Measurements from ENCODE around the gene TMEM163. TPM values are rescaled to one million over a fixed set of nuclear protein-coding genes. Genes with fewer than 3 reads are reported as not detected.

TMEM163 gene
- total and polyA plus RNA-seq, 2 donors (not counting 3 experiments of a cell fraction or from before 2014, with no cell fraction given) = 1.0 to 2.8 TPM

- H3K9me3 ChIP-seq (replicated peaks; ENCODE audit: control insufficient read depth, insufficient read depth, low read length) = no peaks in the 10 kb centered on the region
- no peaks in the 10 kb centered on the region for H4K20me1 ChIP-seq (replicated peaks; ENCODE audit: control insufficient read depth, extremely low read depth, insufficient read depth, low read length)
- no peak for DNase-seq (ENCODE audit: low read depth, low spot score)
- POLR2A ChIA-PET = no interaction called here
- H3K79me2 ChIP-seq (ENCODE audit: control insufficient read depth, insufficient read depth, low read length) = no peaks in the 10 kb centered on the region
- no peak for TF ChIP-seq GATA2 (IDR thresholded peaks at IDR 0.05; ENCODE audit: insufficient read depth, insufficient read length, low read depth, low read length)
- TF ChIP-seq EZH2 (IDR thresholded peaks at IDR 0.05; ENCODE audit: borderline replicate concordance, low read depth, low read length, severe bottlenecking) = no peak
- TF ChIP-seq CTCF (IDR thresholded peaks at IDR 0.05; ENCODE audit: extremely low read depth in 1 of 2, insufficient read depth in 1 of 2, low read depth in 1 of 2, low read length in 2 of 2) = no peak
- no peak for TF ChIP-seq JUN (IDR thresholded peaks at IDR 0.05; ENCODE audit: borderline replicate concordance, insufficient read depth, insufficient read length, low read depth)
- no peak for TF ChIP-seq MAX (IDR thresholded peaks at IDR 0.05; ENCODE audit: insufficient read depth, insufficient read length)
- TF ChIP-seq MYC (IDR thresholded peaks at IDR 0.05; ENCODE audit: low read depth, low read length) = no peak
- TF ChIP-seq POLR2AphosphoS5 (IDR thresholded peaks at IDR 0.05; ENCODE audit: insufficient read depth, low read depth, low read length) = no peak
- TF ChIP-seq POLR2A (IDR thresholded peaks at IDR 0.05; ENCODE audit: low read depth, low read length) = no peak
- TF ChIP-seq FOS (IDR thresholded peaks at IDR 0.05; ENCODE audit: borderline replicate concordance, insufficient read depth, low read length) = no peak
- no peaks in the 10 kb centered on the region for H3K9me1 ChIP-seq (replicated peaks; ENCODE audit: control insufficient read depth, extremely low read depth, insufficient read depth, low read length)
- FAIRE-seq = no peak
- no peaks in the 10 kb centered on the region for H3K36me3 ChIP-seq (ENCODE audit: control insufficient read depth in 2 of 2, extremely low read depth in 1 of 2, insufficient read depth in 2 of 2, low read length in 2 of 2)
- H3K27me3 ChIP-seq (ENCODE audit: control insufficient read depth in 2 of 2, insufficient read depth in 2 of 2, low read length in 2 of 2) = peaks cover 7 to 12% of the 10 kb centered on the region in 2 experiments
- H3K9ac ChIP-seq (replicated peaks; ENCODE audit: extremely low read depth, insufficient read depth, low read length) = no peak overlapping the region
- no peak overlapping the region for H3K27ac ChIP-seq (ENCODE audit: insufficient read depth, low read depth, low read length)
- H3K4me3 ChIP-seq (replicated peaks in 1 of 3; ENCODE audit: insufficient read depth in 1 of 3, low read depth in 1 of 3, low read length in 3 of 3) = no peak overlapping the region
- intact Hi-C loops (cut with micrococcal nuclease) = no loop called here
- BruUV-seq (replicated peaks) = no TSS peak
- H2AFZ ChIP-seq (ENCODE audit: low read depth, low read length) = no peak overlapping the region
- H3K4me2 ChIP-seq (ENCODE audit: insufficient read depth, low read length) = no peak overlapping the region
- dilution Hi-C loops (cut with MboI; ENCODE audit: extremely low pct_ligation_motif_present, low sequenced_read_pairs) = no loop called here
- CTCF ChIA-PET = interaction anchor here (0.7 to 1.0 kb wide), 2 partner anchors 10 to 215 kb away, joined by 3 to 5 read pairs; no protein-coding TSS in a partner anchor
- H3K4me1 ChIP-seq (ENCODE audit: control insufficient read depth, extremely low read depth, insufficient read depth, low read length) = no peaks in the 10 kb centered on the region
Measured at GRCh38 chr2:134665727-134666506, 52.9 kb downstream of the TMEM163 start.
